Activated naive CD4-positive, alpha-beta T cell treated with Interleukin-2 at 50 U/mL for 16 hours (primary cell): ENCODE measurements around the gene ZNF677.
"Not testable (repeated sequence)": the region's sequence is repeated elsewhere in the genome, so short reads cannot be mapped to it uniquely, and the experiment has no call there.

Experiments used
- DNase-seq: peaks from one replicate; pipeline ENCODE4 v3.0.0-alpha.2; 2020

Gene ZNF677

GRCh38 chr19:53192771-53193534 is 61.7 kb downstream of the ZNF677 start, which contains the start of gene ZNF665:
Gene ZNF665, minus strand, starts transcription at chr19:53193358. Its CDS starts 10,460 bp downstream, at chr19:53182898.
- DNase-seq = peak; percentile 78

DNA sequence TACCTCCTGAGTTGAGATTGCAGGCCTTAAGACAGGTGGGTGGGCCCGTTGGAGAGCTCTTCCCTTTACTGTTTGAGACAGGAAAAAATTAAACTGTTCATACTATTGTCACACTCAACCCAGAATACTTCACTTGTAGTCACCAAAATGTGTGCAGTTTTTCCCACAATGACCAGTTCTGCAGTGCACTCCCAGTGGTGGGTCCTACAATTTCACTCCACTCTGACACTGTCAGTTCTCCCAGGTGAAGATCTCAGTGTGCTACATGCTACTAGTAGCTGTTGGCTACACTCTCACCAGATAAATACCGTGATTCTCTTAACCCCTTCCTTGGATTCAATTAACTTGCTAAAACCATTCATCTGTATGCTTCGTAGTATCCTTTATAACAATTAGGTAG is 64.4 kb downstream of the ZNF677 start:
- DNase-seq = no peak

- DNase-seq = not testable (repeated sequence)
Observed at GRCh38 chr19:53189691-53190198, 64.9 kb downstream of the ZNF677 start.
